Heart left ventricle (tissue), 13 donors: Measurements from ENCODE around the gene SV2B.

Experiments used
- CTCF ChIP-seq, 12 donors: fragments of 200-600 bp; sonication (generic) in 4 of 12; IDR thresholded peaks; one replicate each; pipeline versions ENCODE4 v1.5.0 to v1.8.0; 2018 to 2022; ENCODE audit warnings: antibody characterized with exemption in 12 of 12, mild to moderate bottlenecking in 5 of 12
- POLR2A ChIP-seq, 2 donors: fragments of 450-650 bp; IDR thresholded peaks; one replicate each; pipeline ENCODE4 v1.6.1; 2017; ENCODE audit warnings: antibody characterized with exemption in 2 of 2, mild to moderate bottlenecking in 2 of 2, moderate library complexity in 2 of 2
- donor health status: ischemic (EF 13 %, LVEDD 7.1; RV severe dilation, severe dysfunction).
- donor health status: DM: no; HTN: yes; CAD: no.
- donor health status: DM: no; HTN: no; CAD: no.
- donor health status: ischemic (EF 25% LVEDD 6.9; RV normal size, moderate dysfunction).
- donor health status: ischemic (EF 25% LVEDD 5.7; RV mildly dilated, moderate dysfunction).
- donor health status: ischemic (EF 35%, LVEDD 5.7; RV mildly dilated, moderate dysfunction).
- donor health status: nonischemic (EF 11% LVEDD 7.7; RV severe dilation, severe dysfunction).
- donor health status: DM: yes; HTN: yes; CAD: no.
- donor health status: PGD.
- donor health status: ischemic (EF 29% LVEDD 5.4; RV normal size, mild dysfunction).
- donor health status: nonischemic (EF 23%, LVEDD 6.1; RV moderate dilation, normal function).

- TF ChIP-seq POLR2A (IDR thresholded peaks at IDR 0.05) (no peak), CTCF (IDR thresholded peaks at IDR 0.05) (no peak)
These were observed 22.2 kb downstream of the SV2B start for GRCh38 chr15:91122296-91122695.
